Neural progenitor cell (in vitro differentiated cells): ENCODE measurements around the gene CHST15.

Experiments used
- CTCF ChIP-seq: fragments of 200-600 bp; sonication (generic); IDR thresholded peaks from 2 replicates; pipeline ENCODE4 v1.5.1; 2017; ENCODE audit warnings: antibody characterized with exemption, mild to moderate bottlenecking
- EZH2 ChIP-seq: fragments of 200-600 bp; sonication (generic); IDR thresholded peaks from 2 replicates; pipeline ENCODE4 v1.6.1; 2017; ENCODE audit warnings: antibody characterized with exemption, mild to moderate bottlenecking, moderate library complexity

- TF ChIP-seq CTCF, result no peak
- no peak for TF ChIP-seq EZH2
These were observed 33.6 kb upstream of the CHST15 start for GRCh38 chr10:124126983-124127385.
